H1 (cell line): ENCODE data around the gene ZCCHC10.

Source experiments
- CTCF ChIP-seq, 3 experiments: IDR thresholded peaks; 1 replicate in 2 of 3; 2 replicates in 1 of 3; pipeline versions ENCODE4 v1.5.1 to v1.6.1; 2011; ENCODE audit warnings: low read length in 3 of 3, mild to moderate bottlenecking in 3 of 3, inconsistent platforms in 2 of 3, low read depth in 1 of 3, moderate library complexity in 1 of 3; ENCODE audit not compliant: insufficient read depth in 1 of 3; ENCODE audit errors: control extremely low read depth in 1 of 3
- POLR2A ChIP-seq, 2 experiments: IDR thresholded peaks; 1 replicate in 1 of 2; 2 replicates in 1 of 2; pipeline ENCODE4 v1.6.1; 2011; ENCODE audit warnings: low read depth in 2 of 2, low read length in 2 of 2, mild to moderate bottlenecking in 2 of 2; ENCODE audit errors: control extremely low read depth in 1 of 2
- TEAD4 ChIP-seq: IDR thresholded peaks from 2 replicates; pipeline ENCODE4 v1.6.1; 2012; ENCODE audit warnings: low read depth, low read length, inconsistent platforms, mixed read lengths

- TF ChIP-seq POLR2A (IDR thresholded peaks at IDR 0.05; ENCODE audit: control extremely low read depth in 1 of 2, low read depth in 2 of 2, low read length in 2 of 2) (peak; percentile 96 to 98), CTCF (IDR thresholded peaks at IDR 0.05; ENCODE audit: control extremely low read depth in 1 of 3, insufficient read depth in 1 of 3, low read depth in 1 of 3, low read length in 3 of 3) (no peak), TEAD4 (0 out of 2 replicates have a peak, but pooled peaks have one; percentile 49)
These were observed 25.4 kb upstream of the ZCCHC10 start, which contains the start of gene HSPA4 for GRCh38 chr5:133051542-133052316.
